HepG2 (cell line): ENCODE data around the gene PGA5. TPM values are rescaled to one million over a fixed set of nuclear protein-coding genes. Genes with fewer than 3 reads are reported as not detected.

ENCODE experiments used
- CENPT ChIP-seq: sonication (generic); formaldehyde crosslinking; IDR thresholded peaks from 2 replicates; pipeline ENCODE4 v1.8.0; 2022; ENCODE audit warnings: low read depth, mild to moderate bottlenecking, moderate library complexity, missing genetic modification reagents
- HMGXB4 ChIP-seq, 2 experiments: sonication (generic) in 1 of 2; formaldehyde crosslinking in 1 of 2; IDR thresholded peaks; 2 replicates each; pipeline versions ENCODE4 v1.4.0 to v1.6.1; 2018 to 2020; ENCODE audit warnings: missing genetic modification reagents in 2 of 2, borderline replicate concordance in 1 of 2, low read depth in 1 of 2, mild to moderate bottlenecking in 1 of 2, missing biosample characterization in 1 of 2
- MAFG ChIP-seq: sonication (generic); formaldehyde crosslinking; IDR thresholded peaks from 2 replicates; pipeline ENCODE4 v1.5.1; 2020; ENCODE audit warnings: mild to moderate bottlenecking, missing genetic modification reagents
- MLXIP ChIP-seq: sonication (generic); formaldehyde crosslinking; IDR thresholded peaks from 2 replicates; pipeline ENCODE4 v1.9.0; 2021; ENCODE audit warnings: missing genetic modification reagents, borderline replicate concordance
- NFRKB ChIP-seq: fragments of 450-650 bp; IDR thresholded peaks from 2 replicates; pipeline ENCODE4 v1.6.1; 2017
- PLSCR1 ChIP-seq: sonication (generic); formaldehyde crosslinking; IDR thresholded peaks from 2 replicates; pipeline ENCODE4 v1.5.0; 2020; ENCODE audit warnings: missing genetic modification reagents, mild to moderate bottlenecking, borderline replicate concordance
- TCF7L2 ChIP-seq: IDR thresholded peaks from 2 replicates; pipeline ENCODE4 v1.6.1; 2011; ENCODE audit warnings: mild to moderate bottlenecking, low read depth, low read length, moderate library complexity
- YEATS4 ChIP-seq: sonication (generic); formaldehyde crosslinking; IDR thresholded peaks from 2 replicates; pipeline ENCODE4 v1.4.0; 2020; ENCODE audit warnings: missing genetic modification reagents, borderline replicate concordance
- ZFP37 ChIP-seq: sonication (generic); formaldehyde crosslinking; IDR thresholded peaks from 2 replicates; pipeline ENCODE4 v1.4.0; 2020; ENCODE audit warnings: missing genetic modification reagents, borderline replicate concordance
- ZNF281 ChIP-seq: sonication (generic); formaldehyde crosslinking; IDR thresholded peaks from 2 replicates; pipeline ENCODE4 v1.4.0; 2020; ENCODE audit warnings: missing genetic modification reagents, borderline replicate concordance
- ZNF432 ChIP-seq: sonication (generic); formaldehyde crosslinking; IDR thresholded peaks from 2 replicates; pipeline ENCODE4 v1.5.0; 2020; ENCODE audit warnings: missing genetic modification reagents, mild to moderate bottlenecking, borderline replicate concordance
- ZNF501 ChIP-seq: sonication (generic); formaldehyde crosslinking; IDR thresholded peaks from 2 replicates; pipeline ENCODE4 v1.5.1; 2020; ENCODE audit warnings: mild to moderate bottlenecking, moderate library complexity, missing genetic modification reagents
- ZNF589 ChIP-seq: sonication (generic); formaldehyde crosslinking; conservative IDR thresholded peaks from 2 replicates; pipeline ENCODE4 v1.8.0; 2022; ENCODE audit warnings: mild to moderate bottlenecking, moderate library complexity, missing genetic modification reagents
- ZNF616 ChIP-seq: sonication (generic); formaldehyde crosslinking; IDR thresholded peaks from 2 replicates; pipeline ENCODE4 v1.5.0; 2020; ENCODE audit warnings: low read depth, mild to moderate bottlenecking, missing genetic modification reagents
- ZNF674 ChIP-seq: sonication (generic); formaldehyde crosslinking; IDR thresholded peaks from 2 replicates; pipeline ENCODE4 v1.5.0; 2020; ENCODE audit warnings: low read depth, mild to moderate bottlenecking, missing genetic modification reagents
- ZSCAN12 ChIP-seq: sonication (generic); formaldehyde crosslinking; IDR thresholded peaks from 2 replicates; pipeline ENCODE4 v1.9.0; 2021; ENCODE audit warnings: mild to moderate bottlenecking, missing genetic modification reagents
- polyA plus RNA-seq, 8 experiments: library from polyadenylated mRNA; depleted of rRNA in 3 of 8; stranded (reverse) in 7 of 8; unstranded in 1 of 8; fragments of >200 nt; fragmentation: Illumina TruSeq in 4 of 8; extraction: Trizol in 4 of 8; gene quantifications; 2 replicates each; pipeline versions ENCODE4 v1.2.1 to v1.2.3, GENCODE V29; 2011 to 2016; ENCODE audit warnings: low read depth in 4 of 8, missing spikeins in 1 of 8, mixed read lengths in 1 of 8; ENCODE audit not compliant: insufficient read depth in 1 of 8
- total RNA-seq, 5 experiments: library from RNA; depleted of rRNA; stranded (reverse); fragments of >200 nt; fragmentation: Illumina TruSeq; extraction: Trizol; gene quantifications; 2 replicates each; pipeline ENCODE4 v1.2.3, GENCODE V29; 2016; ENCODE audit warnings: low read depth in 1 of 5

PGA5 gene
- total and polyA plus RNA-seq, 2 of the 13 experiments (the other 11 are each of a cell fraction or from before 2014, with no cell fraction given): not detected

- TF ChIP-seq ZSCAN12 (CRISPR knock-in tag) (no peak), MAFG (no peak), ZNF589 (no peak; the same call in 1 of the 2 replicates), YEATS4 (CRISPR knock-in tag) (peak; percentile 8; the same call in 1 of the 2 replicates), ZFP37 (CRISPR knock-in tag) (0 out of 2 replicates have a peak, but pooled peaks have one; percentile 17), ZNF281 (CRISPR knock-in tag) (peak; percentile 51; the same call in 1 of the 2 replicates), PLSCR1 (CRISPR knock-in tag) (no peak), ZNF616 (0 out of 2 replicates have a peak, but pooled peaks have one; percentile 74), ZNF501 (CRISPR knock-in tag) (no peak; the same call in 1 of the 2 replicates), CENPT (CRISPR knock-in tag) (no peak), HMGXB4 (CRISPR knock-in tag; IDR thresholded peaks at IDR 0.05; ENCODE audit: borderline replicate concordance in 1 of 2, low read depth in 1 of 2) (peak; percentile 17 to 52; a peak in 1 of 4 replicates), ZNF674 (CRISPR knock-in tag) (no peak), MLXIP (no peak), ZNF432 (CRISPR knock-in tag) (no peak), NFRKB (no peak), TCF7L2 (no peak)
These were observed 53.1 kb downstream of the PGA5 start (continued) for GRCh38 chr11:61293867-61294716.
